SH-SY5Y (cell line): ENCODE data around the gene PARD3.

Experiments used
- GATA2 ChIP-seq: IDR thresholded peaks from 2 replicates; pipeline ENCODE4 v1.6.1; 2011; ENCODE audit warnings: mild to moderate bottlenecking, low read depth, low read length
- GATA3 ChIP-seq: IDR thresholded peaks from 2 replicates; pipeline ENCODE4 v1.6.1; 2011; ENCODE audit warnings: low read depth, mild to moderate bottlenecking, low read length, moderate library complexity

DNA sequence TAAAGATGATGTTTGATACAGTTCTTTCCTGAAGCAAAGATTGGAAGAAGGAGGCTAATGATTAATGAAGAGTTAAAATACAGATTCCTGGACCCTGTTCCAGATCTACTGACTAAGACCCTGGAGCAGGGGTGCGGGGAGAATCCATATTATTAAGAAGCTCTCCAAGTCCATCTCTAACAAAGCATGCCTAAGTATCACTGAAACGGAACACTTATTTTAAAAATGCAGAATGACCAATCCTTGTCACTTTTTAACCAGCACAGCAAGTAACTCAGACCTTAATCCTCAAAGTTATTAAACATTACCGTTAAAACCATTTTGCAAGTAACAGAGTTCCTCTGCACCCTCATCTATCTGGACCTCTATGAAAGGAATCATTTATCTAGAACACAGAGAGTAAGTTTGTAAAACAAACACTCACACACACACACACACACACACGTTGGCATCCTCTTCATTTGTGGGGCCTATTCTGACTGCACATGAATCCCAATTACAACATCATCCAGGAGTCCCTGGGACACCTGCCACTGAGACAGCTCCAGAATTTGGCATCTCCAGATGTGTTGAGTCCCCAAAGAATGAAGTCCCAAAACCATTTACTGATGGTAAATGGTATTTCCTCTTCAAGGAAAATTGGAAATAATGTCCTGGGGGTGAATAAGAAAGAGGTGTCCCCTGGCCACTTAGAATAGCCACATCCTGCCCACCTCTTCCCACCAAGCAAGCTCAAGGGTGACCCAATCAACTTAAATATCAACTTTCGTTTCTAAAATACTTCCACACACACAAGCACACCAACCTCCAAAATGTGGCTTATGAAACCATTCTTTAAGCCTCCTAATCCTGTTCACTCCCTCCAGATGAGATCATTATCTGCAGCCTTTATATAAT is 117.5 kb downstream of the PARD3 start:
- no peak for TF ChIP-seq GATA2
- TF ChIP-seq GATA3: no peak
